B cell (primary cell): Measurements from ENCODE around the gene PLPPR3.

Experiments used
- EZH2 ChIP-seq: IDR thresholded peaks from 2 replicates; pipeline ENCODE4 v1.6.1; 2012; ENCODE audit warnings: borderline replicate concordance, low read depth, mild to moderate bottlenecking, moderate library complexity, low read length; ENCODE audit not compliant: insufficient read depth, poor library complexity, severe bottlenecking
- TF ChIP-seq, protein P1 (sequence below): fragments of 200-600 bp; IDR thresholded peaks from one replicate; pipeline ENCODE4 v1.8.0; 2022; ENCODE audit warnings: antibody characterized with exemption, mild to moderate bottlenecking

DNA sequence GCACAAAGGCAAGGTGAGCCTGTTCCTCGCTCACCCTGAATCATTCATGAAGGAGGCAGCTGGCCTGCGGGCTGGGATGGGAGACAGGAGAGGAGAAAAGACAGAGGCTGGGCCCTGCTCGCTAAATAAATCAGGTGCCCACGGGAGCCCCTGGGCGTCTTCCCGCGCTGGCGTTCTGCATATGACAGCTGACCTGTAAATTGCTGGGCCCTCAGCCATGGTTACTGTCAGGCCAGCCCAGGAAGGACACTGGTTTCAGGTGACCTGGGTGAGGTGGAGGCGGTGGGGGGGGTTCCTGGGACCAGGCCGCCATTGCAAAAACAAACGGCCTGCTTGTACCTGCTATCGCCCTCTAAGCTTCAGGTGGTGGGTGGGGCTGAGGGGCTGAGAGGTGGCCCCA lies 27.9 kb downstream of the PLPPR3 start:
- TF ChIP-seq, protein P1, sequence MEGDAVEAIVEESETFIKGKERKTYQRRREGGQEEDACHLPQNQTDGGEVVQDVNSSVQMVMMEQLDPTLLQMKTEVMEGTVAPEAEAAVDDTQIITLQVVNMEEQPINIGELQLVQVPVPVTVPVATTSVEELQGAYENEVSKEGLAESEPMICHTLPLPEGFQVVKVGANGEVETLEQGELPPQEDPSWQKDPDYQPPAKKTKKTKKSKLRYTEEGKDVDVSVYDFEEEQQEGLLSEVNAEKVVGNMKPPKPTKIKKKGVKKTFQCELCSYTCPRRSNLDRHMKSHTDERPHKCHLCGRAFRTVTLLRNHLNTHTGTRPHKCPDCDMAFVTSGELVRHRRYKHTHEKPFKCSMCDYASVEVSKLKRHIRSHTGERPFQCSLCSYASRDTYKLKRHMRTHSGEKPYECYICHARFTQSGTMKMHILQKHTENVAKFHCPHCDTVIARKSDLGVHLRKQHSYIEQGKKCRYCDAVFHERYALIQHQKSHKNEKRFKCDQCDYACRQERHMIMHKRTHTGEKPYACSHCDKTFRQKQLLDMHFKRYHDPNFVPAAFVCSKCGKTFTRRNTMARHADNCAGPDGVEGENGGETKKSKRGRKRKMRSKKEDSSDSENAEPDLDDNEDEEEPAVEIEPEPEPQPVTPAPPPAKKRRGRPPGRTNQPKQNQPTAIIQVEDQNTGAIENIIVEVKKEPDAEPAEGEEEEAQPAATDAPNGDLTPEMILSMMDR, result no peak
- TF ChIP-seq EZH2, result no peak
